Heart left ventricle (tissue), 13 donors: ENCODE measurements around the gene NPBWR2.

ENCODE experiments used
- POLR2A ChIP-seq, 2 donors: fragments of 450-650 bp; IDR thresholded peaks; one replicate each; pipeline ENCODE4 v1.6.1; 2017; ENCODE audit warnings: antibody characterized with exemption in 2 of 2, mild to moderate bottlenecking in 2 of 2, moderate library complexity in 2 of 2
- TF ChIP-seq, protein P1 (sequence below), 12 donors: fragments of 200-600 bp; sonication (generic) in 4 of 12; IDR thresholded peaks; one replicate each; pipeline versions ENCODE4 v1.5.0 to v1.8.0; 2018 to 2022; ENCODE audit warnings: antibody characterized with exemption in 12 of 12, mild to moderate bottlenecking in 5 of 12
- donor health status: ischemic (EF 13 %, LVEDD 7.1; RV severe dilation, severe dysfunction).
- donor health status: DM: no; HTN: yes; CAD: no.
- donor health status: DM: no; HTN: no; CAD: no.
- donor health status: ischemic (EF 25% LVEDD 6.9; RV normal size, moderate dysfunction).
- donor health status: ischemic (EF 25% LVEDD 5.7; RV mildly dilated, moderate dysfunction).
- donor health status: ischemic (EF 35%, LVEDD 5.7; RV mildly dilated, moderate dysfunction).
- donor health status: nonischemic (EF 11% LVEDD 7.7; RV severe dilation, severe dysfunction).
- donor health status: DM: yes; HTN: yes; CAD: no.
- donor health status: PGD.
- donor health status: ischemic (EF 29% LVEDD 5.4; RV normal size, mild dysfunction).
- donor health status: nonischemic (EF 23%, LVEDD 6.1; RV moderate dilation, normal function).

DNA sequence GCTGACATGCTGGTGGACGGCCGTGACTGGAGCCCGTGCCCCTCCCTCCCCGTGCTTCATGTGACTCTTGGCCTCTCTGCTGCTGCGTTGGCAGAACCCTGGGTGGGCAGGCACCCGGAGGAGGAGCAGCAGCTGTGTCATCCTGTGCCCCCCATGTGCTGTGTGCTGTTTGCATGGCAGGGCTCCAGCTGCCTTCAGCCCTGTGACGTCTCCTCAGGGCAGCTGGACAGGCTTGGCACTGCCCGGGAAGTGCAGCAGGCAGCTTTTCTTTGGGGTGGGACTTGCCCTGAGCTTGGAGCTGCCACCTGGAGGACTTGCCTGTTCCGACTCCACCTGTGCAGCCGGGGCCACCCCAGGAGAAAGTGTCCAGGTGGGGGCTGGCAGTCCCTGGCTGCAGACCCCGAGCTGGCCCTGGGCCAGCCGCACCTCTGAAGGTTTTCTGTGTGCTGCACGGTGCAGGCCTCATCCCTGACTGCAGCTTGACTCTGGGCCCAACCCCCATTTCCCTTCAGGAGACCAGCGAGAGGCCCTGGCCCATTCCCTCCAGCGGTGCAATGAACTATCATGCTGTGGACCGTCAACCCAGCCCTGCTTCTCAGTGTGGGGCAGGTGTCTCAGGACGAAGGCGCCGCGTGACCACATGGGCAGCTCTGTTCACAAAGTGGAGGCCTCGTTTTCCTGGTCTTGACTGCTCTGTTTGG, 8.1 kb downstream of the NPBWR2 start:
- TF ChIP-seq, protein P1, sequence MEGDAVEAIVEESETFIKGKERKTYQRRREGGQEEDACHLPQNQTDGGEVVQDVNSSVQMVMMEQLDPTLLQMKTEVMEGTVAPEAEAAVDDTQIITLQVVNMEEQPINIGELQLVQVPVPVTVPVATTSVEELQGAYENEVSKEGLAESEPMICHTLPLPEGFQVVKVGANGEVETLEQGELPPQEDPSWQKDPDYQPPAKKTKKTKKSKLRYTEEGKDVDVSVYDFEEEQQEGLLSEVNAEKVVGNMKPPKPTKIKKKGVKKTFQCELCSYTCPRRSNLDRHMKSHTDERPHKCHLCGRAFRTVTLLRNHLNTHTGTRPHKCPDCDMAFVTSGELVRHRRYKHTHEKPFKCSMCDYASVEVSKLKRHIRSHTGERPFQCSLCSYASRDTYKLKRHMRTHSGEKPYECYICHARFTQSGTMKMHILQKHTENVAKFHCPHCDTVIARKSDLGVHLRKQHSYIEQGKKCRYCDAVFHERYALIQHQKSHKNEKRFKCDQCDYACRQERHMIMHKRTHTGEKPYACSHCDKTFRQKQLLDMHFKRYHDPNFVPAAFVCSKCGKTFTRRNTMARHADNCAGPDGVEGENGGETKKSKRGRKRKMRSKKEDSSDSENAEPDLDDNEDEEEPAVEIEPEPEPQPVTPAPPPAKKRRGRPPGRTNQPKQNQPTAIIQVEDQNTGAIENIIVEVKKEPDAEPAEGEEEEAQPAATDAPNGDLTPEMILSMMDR (IDR thresholded peaks at IDR 0.05) = no peak
- no peak for TF ChIP-seq POLR2A (IDR thresholded peaks at IDR 0.05)
